22Rv1 (cell line): ENCODE data around the gene HBM.
A peak's percentile ranks its signal among the peaks of the same experiment; 100 is the strongest.

Source experiments
- H3K27ac ChIP-seq: fragments of 450-650 bp; 2 replicates; pipeline ENCODE4 v1.5.1; 2017
- CTCF ChIP-seq: fragments of 450-650 bp; IDR thresholded peaks from 2 replicates; pipeline ENCODE4 v1.5.1; 2017; ENCODE audit warnings: mild to moderate bottlenecking
- ZFX ChIP-seq: fragments of 450-650 bp; IDR thresholded peaks from 2 replicates; pipeline ENCODE4 v1.6.1; 2017; ENCODE audit warnings: antibody characterized with exemption, borderline replicate concordance

The HBM gene

GRCh38 chr16:181565-182021, 15.8 kb downstream of the HBM start:
- TF ChIP-seq ZFX (no peak), CTCF (peak; percentile 96)
- peak overlapping the region; percentile 76 for H3K27ac ChIP-seq

- TF ChIP-seq ZFX, result no peak
- TF ChIP-seq CTCF, result no peak
- peak overlapping the region; percentile 25; the same call in 1 of the 2 replicates for H3K27ac ChIP-seq
Measured at GRCh38 chr16:183005-183404, 17.2 kb downstream of the HBM start.

- TF ChIP-seq CTCF (no peak), ZFX (no peak)
- no peak overlapping the region for H3K27ac ChIP-seq
Measured at GRCh38 chr16:185213-185612, 19.4 kb downstream of the HBM start.

- no peak overlapping the region for H3K27ac ChIP-seq
- TF ChIP-seq ZFX (no peak), CTCF (no peak)
Measured at GRCh38 chr16:185691-186090, 19.9 kb downstream of the HBM start.

- H3K27ac ChIP-seq, result no peak overlapping the region
- no peak for TF ChIP-seq ZFX
- no peak for TF ChIP-seq CTCF
Measured at GRCh38 chr16:187330-187729, 21.6 kb downstream of the HBM start.

GRCh38 chr16:188674-189073, 22.9 kb downstream of the HBM start:
- peak; percentile 49 for TF ChIP-seq CTCF
- TF ChIP-seq ZFX, result no peak
- no peak overlapping the region for H3K27ac ChIP-seq

GRCh38 chr16:189604-190186, 23.9 kb downstream of the HBM start:
- no peak overlapping the region for H3K27ac ChIP-seq
- TF ChIP-seq ZFX (no peak), CTCF (no peak)
